CD14-positive monocyte (primary cell): ENCODE data around the gene LAMTOR3. TPM values are rescaled to one million over a fixed set of nuclear protein-coding genes. Genes with fewer than 3 reads are reported as not detected.

ENCODE experiments used
- DNase-seq, 3 donors: peaks; one replicate each; pipeline ENCODE4 v3.0.0-alpha.2; 2011 to 2022
- H2AFZ ChIP-seq: 2 replicates; pipeline ENCODE4 v1.6.0; 2012; ENCODE audit warnings: mild to moderate bottlenecking, low read depth, low read length, inconsistent platforms; ENCODE audit not compliant: insufficient read depth, poor library complexity, severe bottlenecking
- H3K27ac ChIP-seq, 2 donors: 1 replicate in 1 of 2; 2 replicates in 1 of 2; pipeline ENCODE4 v1.5.1; 2012 to 2013; ENCODE audit warnings: low read length in 2 of 2, control low read depth in 1 of 2, inconsistent platforms in 1 of 2, low read depth in 1 of 2, mild to moderate bottlenecking in 1 of 2
- H3K27me3 ChIP-seq, 2 donors: one replicate each; pipeline versions ENCODE4 v1.6.0 to v1.6.1; 2011 to 2013; ENCODE audit warnings: low read length in 2 of 2; ENCODE audit not compliant: control insufficient read depth in 2 of 2, insufficient read depth in 2 of 2
- H3K36me3 ChIP-seq, 2 donors: replicated peaks in 1 of 2; 1 replicate in 1 of 2; 2 replicates in 1 of 2; pipeline versions ENCODE4 v1.5.1 to v1.6.1; 2012 to 2013; ENCODE audit warnings: low read length in 2 of 2, control low read depth in 1 of 2, inconsistent platforms in 1 of 2, mild to moderate bottlenecking in 1 of 2; ENCODE audit not compliant: insufficient read depth in 2 of 2, control insufficient read depth in 1 of 2
- H3K4me1 ChIP-seq, 2 donors: 1 replicate in 1 of 2; 2 replicates in 1 of 2; pipeline versions ENCODE4 v1.5.1 to v1.6.1; 2012 to 2013; ENCODE audit warnings: low read length in 2 of 2, control low read depth in 1 of 2, inconsistent platforms in 1 of 2, mild to moderate bottlenecking in 1 of 2, moderate library complexity in 1 of 2; ENCODE audit not compliant: insufficient read depth in 2 of 2, control insufficient read depth in 1 of 2
- H3K4me2 ChIP-seq: replicated peaks from 2 replicates; pipeline ENCODE3; 2012; ENCODE audit warnings: low read length, moderate library complexity, mild to moderate bottlenecking; ENCODE audit not compliant: poor library complexity, severe bottlenecking; ENCODE audit errors: extremely low read depth
- H3K4me3 ChIP-seq, 3 experiments: fragments of 200-600 bp in 1 of 3; sonication (generic) in 1 of 3; replicated peaks in 1 of 3; 1 replicate in 2 of 3; 2 replicates in 1 of 3; pipeline ENCODE4 v1.5.1; 2011 to 2013; ENCODE audit warnings: low read length in 3 of 3, mild to moderate bottlenecking in 3 of 3, control low read depth in 2 of 3, low read depth in 2 of 3, inconsistent platforms in 1 of 3, moderate library complexity in 1 of 3
- H3K79me2 ChIP-seq: 2 replicates; pipeline ENCODE4 v1.6.0; 2012; ENCODE audit warnings: mild to moderate bottlenecking, control low read depth, inconsistent platforms, low read length, moderate library complexity; ENCODE audit not compliant: insufficient read depth
- H3K9ac ChIP-seq: 2 replicates; pipeline ENCODE4 v1.6.0; 2017; ENCODE audit warnings: low read length, mild to moderate bottlenecking; ENCODE audit not compliant: insufficient read depth, poor library complexity, severe bottlenecking
- H3K9me3 ChIP-seq, 2 donors: replicated peaks in 1 of 2; 1 replicate in 1 of 2; 2 replicates in 1 of 2; pipeline versions ENCODE4 v1.5.1 to v1.6.1; 2012 to 2013; ENCODE audit warnings: low read length in 2 of 2, control low read depth in 1 of 2; ENCODE audit not compliant: control insufficient read depth in 1 of 2, insufficient read depth in 1 of 2
- H4K20me1 ChIP-seq: 2 replicates; pipeline ENCODE4 v1.6.0; 2012; ENCODE audit warnings: mild to moderate bottlenecking, low read length, control low read depth, moderate library complexity; ENCODE audit not compliant: insufficient read depth
- H3K27ac Mint-ChIP-seq, 7 donors: one replicate each; pipeline ENCODE4 v1.8.0; 2020; ENCODE audit warnings: mild to moderate bottlenecking in 7 of 7, mixed read lengths in 7 of 7, moderate library complexity in 6 of 7, inconsistent platforms in 2 of 7
- H3K27me3 Mint-ChIP-seq, 3 donors: one replicate each; pipeline ENCODE4 v1.8.0; 2021 to 2022; ENCODE audit warnings: low read depth in 3 of 3, mild to moderate bottlenecking in 3 of 3, mixed read lengths in 3 of 3, moderate library complexity in 3 of 3, inconsistent platforms in 1 of 3
- H3K36me3 Mint-ChIP-seq, 2 donors: one replicate each; pipeline ENCODE4 v1.8.0; 2020; ENCODE audit warnings: mixed read lengths in 2 of 2, inconsistent platforms in 1 of 2, mild to moderate bottlenecking in 1 of 2
- H3K4me1 Mint-ChIP-seq: one replicate; pipeline ENCODE4 v1.8.0; 2020; ENCODE audit warnings: mild to moderate bottlenecking, mixed read lengths
- H3K4me3 Mint-ChIP-seq, 2 donors: one replicate each; pipeline ENCODE4 v1.8.0; 2020; ENCODE audit warnings: mild to moderate bottlenecking in 2 of 2, mixed read lengths in 2 of 2, moderate library complexity in 1 of 2
- H3K9me3 Mint-ChIP-seq, 7 donors: one replicate each; pipeline ENCODE4 v1.8.0; 2020 to 2022; ENCODE audit warnings: mixed read lengths in 7 of 7, mild to moderate bottlenecking in 6 of 7, moderate library complexity in 6 of 7, inconsistent platforms in 2 of 7
- CTCF ChIP-seq: fragments of 200-600 bp; IDR thresholded peaks from one replicate; pipeline ENCODE4 v1.8.0; 2022; ENCODE audit warnings: antibody characterized with exemption, mild to moderate bottlenecking
- WGBS: methylation state at CpG from one replicate; pipeline ENCODE4 v1.1.5; 2013; ENCODE audit warnings: missing lambda C conversion rate; ENCODE audit not compliant: insufficient coverage; 5-methylcytosine and 5-hydroxymethylcytosine counted together
- intact Hi-C, 2 donors: fragments of 100-400 bp; cut with micrococcal nuclease; formaldehyde crosslinking; loops; one replicate each; pipeline versions ENCODE4 v1.15.0 to v1.15.1; 2023
- polyA plus RNA-seq, 3 donors: library from polyadenylated mRNA; depleted of rRNA in 1 of 3; unstranded in 2 of 3; stranded (reverse) in 1 of 3; fragments of 300-500 nt in 2 of 3; fragments of >200 nt in 1 of 3; fragmentation: Illumina TruSeq in 2 of 3; gene quantifications; 1 replicate in 2 of 3; 2 replicates in 1 of 3; pipeline ENCODE4 v1.2.3, GENCODE V29; 2012 to 2021

The LAMTOR3 gene
- polyA plus RNA-seq, 3 donors: 19.9 to 83.3 (median 62.5) TPM

- Mint-ChIP-seq H3K36me3 (peaks cover 76 to 80% of the 10 kb centered on the region in 2 donors), H3K27ac (peak overlapping the region in 6 of 7 donors; percentile 27 to 74 (median 44))
- peaks cover 93% of the 10 kb centered on the region for H3K79me2 ChIP-seq
These were observed 55.3 kb downstream of the LAMTOR3 start for GRCh38 chr4:99838927-99839326.

GRCh38 chr4:99835942-99836341 is 58.3 kb downstream of the LAMTOR3 start:
- Histone ChIP-seq H3K36me3 (peaks cover 64 to 77% of the 10 kb centered on the region in 2 donors), H4K20me1 (peaks cover 99% of the 10 kb centered on the region), H3K9ac (no peak overlapping the region), H3K4me2 (no peak overlapping the region), H3K4me3 (no peak overlapping the region), H3K9me3 (no peaks in the 10 kb centered on the region), H3K27ac (peak overlapping the region in 1 of 2 donors; percentile 32), H3K79me2 (peaks cover 94% of the 10 kb centered on the region), H2AFZ (no peak overlapping the region), H3K27me3 (no peaks in the 10 kb centered on the region), H3K4me1 (no peaks in the 10 kb centered on the region)
- DNase-seq: no peak
- no CpG with 5 or more reads among the region's 2 CpGs for WGBS
- no peaks in the 10 kb centered on the region for H3K27me3 Mint-ChIP-seq
- peaks cover 9% of the 10 kb centered on the region for H3K4me1 Mint-ChIP-seq
- peak overlapping the region in 3 of 7 donors; percentile 42 to 80 (median 77) for H3K27ac Mint-ChIP-seq
- peaks cover 50 to 53% of the 10 kb centered on the region in 2 donors for H3K36me3 Mint-ChIP-seq
- intact Hi-C loops: no loop called here
- no peak overlapping the region for H3K4me3 Mint-ChIP-seq
- TF ChIP-seq CTCF: no peak
- no peaks in the 10 kb centered on the region for H3K9me3 Mint-ChIP-seq

More at GRCh38 chr4:99838927-99839326, 55.3 kb downstream of the LAMTOR3 start:
- H3K4me3 Mint-ChIP-seq: no peak overlapping the region
- H3K9me3 Mint-ChIP-seq: peaks cover 0 to 2% (median 0%) of the 10 kb centered on the region in 7 donors
- peaks cover 13% of the 10 kb centered on the region for H3K4me1 Mint-ChIP-seq
- Histone ChIP-seq H3K4me3 (no peak overlapping the region), H3K27ac (peak overlapping the region in 1 of 2 donors; percentile 60), H4K20me1 (peaks cover 99% of the 10 kb centered on the region), H3K9ac (no peak overlapping the region), H3K9me3 (no peaks in the 10 kb centered on the region), H3K36me3 (peaks cover 81 to 94% of the 10 kb centered on the region in 2 donors), H2AFZ (no peak overlapping the region), H3K4me2 (no peak overlapping the region), H3K27me3 (no peaks in the 10 kb centered on the region), H3K4me1 (peaks cover 3 to 8% of the 10 kb centered on the region in 2 donors)
- no peak for TF ChIP-seq CTCF
- intact Hi-C loops: no loop called here
- WGBS: 100% methylated on average over 2 of the region's 2 CpGs
- H3K27me3 Mint-ChIP-seq: no peaks in the 10 kb centered on the region
- no peak for DNase-seq
